HG02852 (cell line): ENCODE data around the gene CRYBG3.

Experiments used
- ATAC-seq: cut with Tn5 transposase; IDR thresholded peaks from one replicate; pipeline ENCODE4 v1.9.1; 2021; ENCODE audit warnings: mild to moderate bottlenecking, moderate library complexity; ENCODE audit not compliant: unreplicated experiment

The CRYBG3 gene

GRCh38 chr3:97970956-97971620 lies 149.3 kb downstream of the CRYBG3 start:
- no peak for ATAC-seq

GRCh38 chr3:97971679-97972567 lies 150.1 kb downstream of the CRYBG3 start, which contains the start of gene RIOX2:
Gene RIOX2 (minus strand): TSS chr3:97972431. CDS start chr3:97967593, 4,838 bp downstream.
- ATAC-seq, result peak; percentile 87

GRCh38 chr3:97972976-97973375 lies 151.2 kb downstream of the CRYBG3 start:
- no peak for ATAC-seq

- ATAC-seq, result no peak
These were observed 153.2 kb downstream of the CRYBG3 start for GRCh38 chr3:97974996-97975395.

GRCh38 chr3:97975466-97975865 lies 153.7 kb downstream of the CRYBG3 start:
- no peak for ATAC-seq

- no peak for ATAC-seq
These were observed 157.8 kb downstream of the CRYBG3 start for GRCh38 chr3:97979610-97980009.

- peak; percentile 50 for ATAC-seq
These were observed 160.1 kb downstream of the CRYBG3 start for GRCh38 chr3:97981886-97982285.

- ATAC-seq, result no peak
These were observed 162.2 kb downstream of the CRYBG3 start for GRCh38 chr3:97983933-97984491.

GRCh38 chr3:97987306-97987705 lies 165.5 kb downstream of the CRYBG3 start:
- no peak for ATAC-seq

- no peak for ATAC-seq
These were observed 167.2 kb downstream of the CRYBG3 start for GRCh38 chr3:97988784-97989568.

GRCh38 chr3:97990624-97991292 lies 168.9 kb downstream of the CRYBG3 start:
- ATAC-seq, result no peak

GRCh38 chr3:97991293-97991682 lies 169.5 kb downstream of the CRYBG3 start:
- no peak for ATAC-seq

- ATAC-seq, result no peak
These were observed 170.8 kb downstream of the CRYBG3 start for GRCh38 chr3:97992547-97993173.

- no peak for ATAC-seq
These were observed 171.7 kb downstream of the CRYBG3 start for GRCh38 chr3:97993526-97993925.

GRCh38 chr3:97994328-97994945 lies 172.6 kb downstream of the CRYBG3 start:
- no peak for ATAC-seq
